Heart left ventricle (tissue), 16 donors: ENCODE measurements around the gene VEZF1. TPM values are rescaled to one million over a fixed set of nuclear protein-coding genes. Genes with fewer than 3 reads are reported as not detected.
"Not testable (repeated sequence)": the region's sequence is repeated elsewhere in the genome, so short reads cannot be mapped to it uniquely, and the experiment has no call there.

Source experiments
- ATAC-seq, 4 donors: fragments of 200-7000 bp; cut with Tn5 transposase; one replicate each; pipeline ENCODE4 v1.9.1; 2020 to 2022; ENCODE audit warnings: moderate library complexity in 4 of 4, mild to moderate bottlenecking in 3 of 4, moderate number of reproducible peaks in 1 of 4
- DNase-seq, 5 donors: peaks; one replicate each; pipeline ENCODE4 v3.0.0-alpha.2; 2020
- H3K27ac ChIP-seq, 12 donors: fragments of 200-600 bp; sonication (generic) in 4 of 12; one replicate each; pipeline versions ENCODE4 v1.5.0 to v1.8.0; 2016 to 2022; ENCODE audit warnings: mild to moderate bottlenecking in 2 of 12
- H3K27me3 ChIP-seq, 9 donors: fragments of 200-600 bp; sonication (generic) in 2 of 9; one replicate each; pipeline versions ENCODE4 v1.5.1 to v1.8.0; 2016 to 2022; ENCODE audit warnings: mild to moderate bottlenecking in 3 of 9
- H3K36me3 ChIP-seq, 9 donors: fragments of 200-600 bp; sonication (generic) in 2 of 9; one replicate each; pipeline versions ENCODE4 v1.5.0 to v1.8.0; 2018 to 2022; ENCODE audit warnings: mild to moderate bottlenecking in 2 of 9
- H3K4me1 ChIP-seq, 12 donors: fragments of 200-600 bp; sonication (generic) in 4 of 12; one replicate each; pipeline versions ENCODE4 v1.5.0 to v1.8.0; 2016 to 2022; ENCODE audit warnings: mild to moderate bottlenecking in 3 of 12
- H3K4me3 ChIP-seq, 12 donors: fragments of 200-600 bp; sonication (generic) in 4 of 12; one replicate each; pipeline versions ENCODE4 v1.5.0 to v1.8.0; 2017 to 2022; ENCODE audit warnings: mild to moderate bottlenecking in 9 of 12, moderate library complexity in 4 of 12
- H3K9me3 ChIP-seq, 12 donors: fragments of 200-600 bp; sonication (generic) in 4 of 12; one replicate each; pipeline versions ENCODE4 v1.5.0 to v1.8.0; 2016 to 2022; ENCODE audit warnings: mild to moderate bottlenecking in 1 of 12
- CTCF ChIP-seq, 12 donors: fragments of 200-600 bp; sonication (generic) in 4 of 12; IDR thresholded peaks; one replicate each; pipeline versions ENCODE4 v1.5.0 to v1.8.0; 2018 to 2022; ENCODE audit warnings: antibody characterized with exemption in 12 of 12, mild to moderate bottlenecking in 5 of 12
- POLR2A ChIP-seq, 2 donors: fragments of 450-650 bp; IDR thresholded peaks; one replicate each; pipeline ENCODE4 v1.6.1; 2017; ENCODE audit warnings: antibody characterized with exemption in 2 of 2, mild to moderate bottlenecking in 2 of 2, moderate library complexity in 2 of 2
- WGBS, 4 donors: extraction: QIAGEN DNeasy Blood & Tissue Kit in 2 of 4; methylation state at CpG; one replicate each; pipeline versions ENCODE4 v1.1.5 to v1.1.7; 2013 to 2018; 5-methylcytosine and 5-hydroxymethylcytosine counted together
- intact Hi-C, 10 donors: fragments of 100-400 bp; cut with DNase I; formaldehyde crosslinking; loops; one replicate each; pipeline versions ENCODE4 v1.11.1 to v1.14.2; 2022
- polyA plus RNA-seq, 2 donors: library from polyadenylated mRNA; stranded (reverse); fragments of 200-250 nt; gene quantifications; one replicate each; pipeline ENCODE4 v1.2.3, GENCODE V29; 2013
- total RNA-seq, 9 donors: library from RNA; depleted of rRNA in 2 of 9; stranded (reverse); fragments of >200 nt in 2 of 9; fragmentation: NEBNext Ultra II Directional in 3 of 9; extraction: Animal tissue kit (Norgen Biotek cat#: 25700) in 3 of 9; gene quantifications; one replicate each; pipeline versions ENCODE4 v1.1.0 to v1.2.4, GENCODE V29; 2016 to 2023
- donor health status: ischemic (EF 13 %, LVEDD 7.1; RV severe dilation, severe dysfunction).
- donor health status: healthy with polysubstance abuse.
- donor health status: DM: no; HTN: yes; CAD: no.
- donor health status: DM: no; HTN: no; CAD: no.
- donor health status: ischemic (EF 25% LVEDD 6.9; RV normal size, moderate dysfunction).
- donor health status: ischemic (EF 25% LVEDD 5.7; RV mildly dilated, moderate dysfunction).
- donor health status: healthy.
- donor health status: DM: yes; HTN: yes; CAD: no.
- donor health status: ischemic (EF 35%, LVEDD 5.7; RV mildly dilated, moderate dysfunction).
- donor health status: nonischemic (EF 11% LVEDD 7.7; RV severe dilation, severe dysfunction).
- donor health status: DM: yes; HTN: yes; CAD: no.
- donor health status: PGD.
- donor health status: ischemic (EF 29% LVEDD 5.4; RV normal size, mild dysfunction).
- donor health status: nonischemic (EF 23%, LVEDD 6.1; RV moderate dilation, normal function).

The VEZF1 gene
- total and polyA plus RNA-seq, 11 donors, result 18.2 to 85.6 (median 62.3) TPM

- TF ChIP-seq POLR2A (IDR thresholded peaks at IDR 0.05) (no peak), CTCF (IDR thresholded peaks at IDR 0.05) (no peak)
- 33 to 47% (median 42%) methylated on average over 1 of the region's 1 CpG for WGBS, 4 donors
- H3K4me1 ChIP-seq, result peaks cover 0 to 48% (median 28%) of the 10 kb centered on the region in 12 donors
- peak overlapping the region in 9 of 12 donors; percentile 9 to 74 (median 58) for H3K27ac ChIP-seq
- no peaks in the 10 kb centered on the region for H3K9me3 ChIP-seq
- intact Hi-C loops, result no loop called here
- no peak overlapping the region for H3K4me3 ChIP-seq
- ATAC-seq (peak in 3 of 4 donors; percentile 36 to 38 (median 36)), DNase-seq (no peak)
- H3K27me3 ChIP-seq, result no peaks in the 10 kb centered on the region
- peaks cover 0 to 90% (median 80%) of the 10 kb centered on the region in 9 donors for H3K36me3 ChIP-seq
Observed at GRCh38 chr17:57975044-57975443, 13.0 kb downstream of the VEZF1 start.

DNA sequence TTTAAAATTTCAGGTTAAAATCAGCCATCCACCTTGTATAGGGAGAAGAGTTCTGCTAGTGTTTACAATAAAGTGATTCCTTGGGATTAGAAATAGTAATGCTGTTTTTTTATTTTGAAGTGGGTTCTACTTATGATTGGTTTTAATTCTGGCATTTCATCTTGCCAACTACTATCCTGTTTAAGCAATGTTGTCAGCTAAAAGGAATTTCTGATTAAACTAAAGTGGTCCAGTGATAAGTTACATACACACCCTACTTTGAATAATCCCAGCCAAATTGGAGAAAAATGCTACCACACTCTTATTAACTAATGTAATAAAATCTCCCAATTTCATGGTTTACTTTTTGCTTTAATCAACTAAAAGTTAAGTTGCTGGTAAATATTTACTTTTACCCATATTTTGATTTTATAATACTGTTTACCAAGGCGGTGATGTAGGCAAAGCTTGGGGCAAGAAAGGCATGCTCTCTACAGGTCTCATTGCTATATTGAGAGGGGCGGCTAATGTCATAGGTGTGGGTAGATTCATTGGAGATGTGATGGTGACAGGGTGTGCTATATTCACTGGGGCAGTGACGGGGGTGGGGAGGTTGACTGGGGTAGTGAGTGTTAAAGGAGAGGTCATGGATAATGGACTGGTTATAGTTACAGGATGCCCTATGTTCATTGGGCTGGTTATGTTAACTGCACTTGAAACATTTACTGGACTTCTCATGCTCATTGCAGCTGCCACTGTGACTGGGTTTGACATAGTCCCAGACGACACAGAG is 13.8 kb downstream of the VEZF1 start:
- ATAC-seq, result peak; percentile 67 to 80 (median 74)
- 48 to 61% (median 49%) methylated on average over 4 of the region's 4 CpGs for WGBS, 4 donors
- H3K4me3 ChIP-seq, H3K9me3 ChIP-seq, H3K27me3 ChIP-seq, intact Hi-C loops: not testable (repeated sequence)
- H3K27ac ChIP-seq, result peak overlapping the region in 9 of 12 donors; percentile 21 to 74 (median 66)
- peaks cover 0 to 82% (median 72%) of the 10 kb centered on the region in 9 donors for H3K36me3 ChIP-seq
- DNase-seq, result peak in 1 of 5 donors; percentile 16
- peaks cover 0 to 48% (median 28%) of the 10 kb centered on the region in 12 donors for H3K4me1 ChIP-seq

GRCh38 chr17:57972151-57972550 is 15.9 kb downstream of the VEZF1 start:
- DNase-seq (peak in 1 of 5 donors; percentile 7), ATAC-seq (no peak)
- H3K27me3 ChIP-seq, result no peaks in the 10 kb centered on the region
- peaks cover 0 to 48% (median 25%) of the 10 kb centered on the region in 12 donors for H3K4me1 ChIP-seq
- no peaks in the 10 kb centered on the region for H3K9me3 ChIP-seq
- peaks cover 0 to 61% (median 51%) of the 10 kb centered on the region in 9 donors for H3K36me3 ChIP-seq
- intact Hi-C loops, result no loop called here
- peak overlapping the region in 6 of 12 donors; percentile 1 to 36 (median 20) for H3K27ac ChIP-seq
- no peak overlapping the region for H3K4me3 ChIP-seq
- 14 to 25% (median 18%) methylated on average over 1 of the region's 1 CpG for WGBS, 4 donors
- no peak for TF ChIP-seq POLR2A (IDR thresholded peaks at IDR 0.05)
- no peak for TF ChIP-seq CTCF (IDR thresholded peaks at IDR 0.05)

GRCh38 chr17:57971572-57971971 is 16.5 kb downstream of the VEZF1 start:
- H3K4me3 ChIP-seq, result no peak overlapping the region
- no peak for TF ChIP-seq POLR2A (IDR thresholded peaks at IDR 0.05)
- no peak for TF ChIP-seq CTCF (IDR thresholded peaks at IDR 0.05)
- H3K27ac ChIP-seq, result peak overlapping the region in 2 of 12 donors; percentile 1 to 16
- ATAC-seq (no peak), DNase-seq (no peak)
- no peaks in the 10 kb centered on the region for H3K27me3 ChIP-seq
- peaks cover 0 to 55% (median 45%) of the 10 kb centered on the region in 9 donors for H3K36me3 ChIP-seq
- intact Hi-C loops, result no loop called here
- H3K4me1 ChIP-seq, result peaks cover 0 to 48% (median 27%) of the 10 kb centered on the region in 12 donors
- WGBS, 4 donors, result 49 to 72% (median 54%) methylated on average over 10 of the region's 10 CpGs
- H3K9me3 ChIP-seq, result no peaks in the 10 kb centered on the region
